HuH-7.5 (cell line): ENCODE results near the gene TRUB1.
"Not testable (repeated sequence)": the region's sequence is repeated elsewhere in the genome, so short reads cannot be mapped to it uniquely, and the experiment has no call there.

Experiments used
- DNase-seq: peaks from one replicate; pipeline ENCODE4 v3.0.0; 2011; ENCODE audit warnings: low spot score

Gene TRUB1

DNA sequence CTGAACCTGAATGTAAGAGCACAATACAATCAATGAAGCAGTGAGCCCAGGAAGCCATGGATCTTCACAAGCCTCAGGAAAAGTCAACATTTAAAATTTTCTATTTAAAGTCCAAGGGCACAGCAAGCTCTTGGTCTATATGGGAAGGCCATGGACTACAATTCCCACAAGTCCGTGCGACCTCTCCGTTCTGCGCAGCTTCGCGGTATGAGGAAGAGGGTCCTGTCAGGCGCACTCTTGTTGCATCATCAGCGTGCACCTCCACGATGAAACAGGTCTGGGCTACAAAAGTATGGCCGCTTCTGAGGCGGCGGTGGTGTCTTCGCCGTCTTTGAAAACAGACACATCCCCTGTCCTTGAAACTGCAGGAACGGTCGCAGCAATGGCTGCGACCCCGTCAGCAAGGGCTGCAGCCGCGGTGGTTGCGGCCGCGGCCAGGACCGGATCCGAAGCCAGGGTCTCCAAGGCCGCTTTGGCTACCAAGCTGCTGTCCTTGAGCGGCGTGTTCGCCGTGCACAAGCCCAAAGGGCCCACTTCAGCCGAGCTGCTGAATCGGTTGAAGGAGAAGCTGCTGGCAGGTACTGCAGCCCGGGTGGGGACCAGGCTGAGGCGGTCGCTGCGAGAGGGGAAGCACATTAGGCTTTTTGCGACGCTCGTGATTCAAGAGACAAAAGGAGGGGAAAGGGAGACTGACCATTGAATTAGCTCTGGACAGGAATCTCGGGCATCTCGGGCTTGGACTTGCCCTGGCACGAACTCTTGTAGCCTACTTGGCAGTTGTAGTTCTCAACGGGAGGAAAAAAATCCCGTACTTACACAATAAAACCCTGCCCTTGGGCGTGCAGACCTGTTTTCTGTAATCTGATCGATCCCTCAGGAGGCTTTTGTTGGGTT, at the start of gene TRUB1:
Gene TRUB1 (plus strand): TSS at position 234 of the 894 bp plus-strand sequence. CDS start 59 bp downstream, at position 293.
- peak; percentile 64 for DNase-seq

DNA sequence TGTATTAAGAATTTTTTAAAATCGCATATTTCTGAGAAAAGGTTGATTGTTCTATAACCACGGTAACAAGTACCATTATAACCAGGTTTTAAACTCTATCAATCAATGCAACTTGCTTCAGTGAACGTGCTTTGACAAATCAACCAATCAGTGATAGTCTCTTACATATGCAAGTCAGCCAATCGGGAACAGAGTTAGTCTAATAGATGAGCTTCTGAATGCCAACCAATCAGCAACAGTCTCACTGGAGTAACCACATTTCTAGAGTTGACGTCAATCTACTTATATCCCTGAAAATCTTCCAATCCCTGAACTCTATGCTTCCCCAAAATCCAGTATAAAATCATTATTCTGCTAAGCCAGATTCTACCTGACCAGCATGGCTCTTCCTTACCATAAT, 44.7 kb upstream of the TRUB1 start:
- DNase-seq = no peak

DNA sequence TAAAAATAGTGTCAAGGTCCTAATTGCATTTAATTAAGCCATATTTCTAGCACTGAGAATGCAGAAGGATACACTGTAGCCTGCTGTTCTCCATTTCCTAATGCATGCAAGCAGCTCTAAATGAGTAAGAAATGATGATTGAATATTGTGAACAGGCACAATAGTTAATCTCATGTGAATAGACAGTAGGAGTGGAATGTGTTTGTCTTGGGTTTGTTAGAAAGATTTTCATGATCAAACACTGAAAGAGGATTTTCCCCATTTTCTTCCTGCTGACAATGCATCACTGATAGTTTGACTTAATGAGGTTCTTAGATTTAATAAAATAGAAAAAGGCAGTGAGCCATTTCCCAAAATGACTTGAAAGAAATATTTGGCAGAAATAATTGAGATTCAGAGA, 43.1 kb upstream of the TRUB1 start:
- DNase-seq = no peak

DNA sequence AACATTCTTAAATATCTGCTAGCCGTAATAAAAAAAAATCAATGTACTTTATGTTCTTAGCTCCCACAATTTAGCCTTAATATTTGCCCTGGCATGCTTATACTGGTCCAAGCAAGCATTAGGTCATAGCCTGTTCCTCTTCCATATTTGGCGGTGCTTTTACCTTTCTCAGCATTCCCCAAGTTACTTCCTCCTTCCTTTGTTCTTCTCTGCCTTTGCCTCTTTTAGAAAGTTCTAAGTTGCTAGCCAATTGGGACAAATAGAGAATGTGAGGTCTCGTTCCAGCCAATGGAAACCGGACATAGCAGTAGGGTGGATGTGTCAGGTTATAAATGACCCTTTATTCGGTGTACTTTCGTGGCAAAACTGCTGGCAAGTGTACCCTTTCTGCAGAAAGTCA, 41.0 kb upstream of the TRUB1 start:
- DNase-seq = not testable (repeated sequence)

DNA sequence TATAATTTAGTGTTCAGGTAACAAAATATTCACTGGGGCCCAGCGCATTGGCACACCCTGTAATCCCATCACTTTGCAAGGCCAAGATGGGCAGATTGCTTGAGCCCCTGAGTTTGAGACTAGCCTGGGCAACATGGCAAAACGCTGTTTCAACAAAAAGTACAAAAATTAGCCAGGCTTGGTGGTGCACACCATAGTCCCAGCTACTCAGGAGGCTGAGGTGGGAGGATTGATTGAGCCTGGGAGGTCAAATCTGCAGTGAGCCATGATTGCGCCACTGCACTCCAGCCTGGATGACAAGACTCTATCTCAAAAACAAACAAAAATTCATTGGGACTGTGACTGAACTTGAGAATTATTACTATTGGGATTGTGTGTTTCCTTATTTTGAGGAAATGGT, 40.4 kb upstream of the TRUB1 start:
- no peak for DNase-seq

DNA sequence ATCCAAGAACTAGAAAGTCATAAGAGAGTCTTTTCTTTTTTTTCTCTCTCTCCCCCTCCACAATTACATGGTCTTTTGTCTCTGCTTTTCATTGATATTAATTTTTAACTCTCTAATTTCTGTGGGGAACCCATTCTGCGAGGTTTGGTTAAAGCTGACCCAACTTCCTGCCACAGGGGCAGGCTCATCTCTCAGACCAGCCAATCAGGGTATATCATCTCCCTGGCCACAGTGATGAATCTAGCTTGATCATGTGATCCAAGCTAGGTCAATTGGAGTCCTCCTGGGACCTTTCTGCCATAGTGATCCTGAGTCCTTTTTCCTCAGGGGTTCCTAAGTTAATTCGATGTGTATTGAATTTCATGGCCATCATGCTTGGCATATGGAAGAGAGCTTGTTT, 38.0 kb upstream of the TRUB1 start:
- DNase-seq = no peak

DNA sequence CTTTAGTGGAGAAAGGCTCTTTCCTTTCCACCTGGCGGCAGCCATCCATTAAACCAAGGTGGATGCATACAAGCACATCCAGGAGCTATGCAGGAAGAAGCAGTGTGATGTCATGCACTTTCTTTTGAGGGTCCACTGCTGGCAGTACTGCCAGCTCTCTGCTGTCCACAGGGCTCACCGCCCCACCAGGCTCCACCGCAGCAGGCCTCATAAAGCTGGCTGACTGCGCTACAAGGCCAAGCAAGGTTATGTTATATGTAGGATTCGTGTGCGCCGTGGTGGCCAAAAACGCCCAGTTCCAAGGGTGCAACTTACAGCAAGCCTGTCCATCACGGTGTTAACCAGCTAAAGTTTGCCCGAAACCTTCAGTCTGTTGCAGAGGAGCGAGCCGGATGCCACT, 37.3 kb upstream of the TRUB1 start:
- no peak for DNase-seq

DNA sequence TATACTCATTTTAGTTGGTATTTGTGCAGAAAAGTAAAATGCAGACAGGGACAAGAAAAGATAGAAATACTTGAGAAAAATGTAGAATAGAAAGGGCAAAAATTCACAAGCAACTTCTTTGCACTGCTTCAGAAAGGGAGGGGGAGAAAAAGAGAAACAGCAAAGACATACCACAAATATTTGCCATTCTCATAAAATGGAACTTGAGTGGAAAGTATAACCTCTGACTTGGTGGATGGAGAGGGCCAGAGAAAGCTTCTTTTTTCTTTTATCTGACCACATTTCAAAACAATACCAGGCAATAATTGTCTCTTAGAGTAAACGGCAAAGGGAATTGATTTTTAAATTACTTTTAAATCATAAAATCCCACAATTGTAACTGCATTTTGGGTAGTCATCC, 35.8 kb upstream of the TRUB1 start:
- DNase-seq = no peak

DNA sequence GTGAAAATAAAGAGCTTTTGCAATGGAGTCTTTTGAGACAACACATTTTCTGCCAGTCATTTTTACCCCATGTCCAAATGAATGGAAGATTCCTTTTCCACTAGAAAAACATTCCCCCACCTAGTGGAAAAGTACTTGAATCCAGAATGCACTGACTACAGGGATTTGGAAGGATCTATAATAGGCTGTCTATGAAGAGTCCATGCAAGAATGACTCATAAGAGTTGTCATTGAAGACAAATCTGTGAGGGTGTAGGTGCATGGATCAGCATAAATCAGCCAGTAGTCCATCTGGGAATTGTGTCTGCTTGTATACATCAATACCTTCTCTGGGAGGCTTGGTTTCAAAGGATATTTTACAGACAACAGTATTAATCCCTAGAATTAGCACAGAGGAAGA, 32.5 kb upstream of the TRUB1 start:
- no peak for DNase-seq

DNA sequence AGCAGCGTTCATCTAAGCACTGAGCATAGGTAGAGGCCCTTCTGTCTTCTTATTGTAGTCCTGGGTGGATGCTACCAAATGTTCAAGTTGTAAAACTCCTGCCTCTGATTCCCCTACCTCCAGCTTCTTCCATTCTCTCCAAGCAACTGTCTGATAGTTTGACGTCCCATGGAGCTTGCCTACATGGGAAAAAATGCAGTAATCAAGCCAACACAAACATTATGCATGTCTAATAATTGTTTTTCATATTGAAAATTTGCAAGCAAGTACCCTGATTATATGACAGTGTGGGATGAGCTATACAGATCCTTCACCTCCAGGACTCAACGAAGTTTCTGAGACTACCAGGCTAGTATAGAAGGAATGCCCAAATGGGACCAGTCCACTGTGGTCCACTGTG, 31.0 kb upstream of the TRUB1 start:
- no peak for DNase-seq

DNA sequence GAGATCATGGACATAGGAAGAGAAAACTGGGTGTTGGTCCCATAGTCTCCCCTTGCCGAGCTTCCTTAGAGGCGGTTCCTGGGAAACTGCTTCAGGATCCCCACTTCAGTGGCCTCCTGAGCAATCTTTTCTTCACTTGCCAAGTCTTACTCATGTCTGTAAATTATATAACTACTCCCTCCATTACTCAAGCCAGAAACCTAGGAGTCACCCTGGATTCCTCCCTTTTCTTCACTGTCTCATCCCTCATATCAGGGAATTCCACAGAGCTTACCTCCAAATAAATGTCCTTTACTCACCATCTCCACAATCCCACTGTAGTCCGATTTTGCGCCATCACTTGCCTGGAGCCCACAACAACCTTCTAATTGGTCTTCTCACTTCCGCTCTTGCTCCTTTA, 29.1 kb upstream of the TRUB1 start:
- no peak for DNase-seq

DNA sequence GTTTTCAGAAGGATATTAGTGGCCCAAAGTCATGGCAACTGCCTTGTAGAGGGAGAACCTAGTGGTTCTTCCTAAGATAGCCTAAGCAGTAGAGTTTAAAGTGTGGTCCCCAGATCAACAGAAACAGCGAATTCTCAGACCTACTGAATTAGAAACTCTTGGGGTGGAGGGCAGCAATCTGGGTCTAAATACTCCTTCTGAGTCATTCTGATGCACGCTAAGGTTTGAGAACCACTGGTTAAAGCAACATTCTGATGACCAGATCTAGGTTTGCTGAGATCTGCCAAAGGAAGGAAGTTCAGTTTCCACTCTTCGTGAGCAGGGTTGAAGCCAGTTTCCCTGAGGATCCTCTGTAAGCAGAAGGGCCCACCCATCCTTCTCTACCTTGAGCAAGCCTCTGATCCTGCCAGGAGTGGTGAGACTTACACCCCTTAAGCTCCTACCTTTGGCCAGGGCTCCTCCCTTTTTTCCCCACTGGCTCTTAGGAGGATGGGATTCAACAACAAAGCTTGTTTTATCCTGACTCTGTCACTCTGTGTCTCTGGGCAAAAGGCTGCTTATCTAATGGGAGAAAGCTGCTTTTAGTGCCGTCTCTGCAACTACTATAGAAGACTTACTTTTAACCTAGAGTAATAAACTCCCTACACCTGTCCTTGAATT, 26.8 kb upstream of the TRUB1 start:
- no peak for DNase-seq

DNA sequence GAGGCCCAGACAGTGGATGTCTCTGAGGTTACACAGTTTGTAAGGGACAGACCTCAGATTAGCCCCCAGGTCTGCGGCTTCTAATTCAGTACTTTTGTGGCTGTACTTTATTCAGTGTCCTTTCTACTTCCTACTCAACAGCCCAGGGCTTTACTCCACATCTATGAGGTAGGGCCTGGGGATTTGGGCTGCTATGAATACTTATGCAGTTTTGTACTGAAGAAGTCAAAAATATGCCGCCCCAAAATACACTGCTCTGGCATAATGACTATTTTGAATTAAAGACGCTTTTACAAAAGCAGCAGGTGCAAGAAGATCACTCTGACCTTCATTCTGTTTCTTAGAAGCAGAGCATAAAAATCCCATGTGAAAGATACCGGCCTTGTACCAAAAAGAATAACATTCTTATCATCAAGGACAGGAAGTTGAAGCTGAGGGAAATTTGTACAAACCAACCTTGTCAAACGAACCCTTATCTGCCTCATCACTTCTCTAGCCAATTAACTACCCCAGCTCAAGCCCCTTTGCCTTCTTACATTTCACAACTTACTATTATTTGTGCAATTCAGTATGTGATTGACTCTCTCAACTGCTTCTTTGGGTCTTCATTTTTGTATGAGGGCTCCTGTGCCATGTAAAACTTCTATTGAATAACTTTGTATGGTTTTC, 26.1 kb upstream of the TRUB1 start:
- no peak for DNase-seq

DNA sequence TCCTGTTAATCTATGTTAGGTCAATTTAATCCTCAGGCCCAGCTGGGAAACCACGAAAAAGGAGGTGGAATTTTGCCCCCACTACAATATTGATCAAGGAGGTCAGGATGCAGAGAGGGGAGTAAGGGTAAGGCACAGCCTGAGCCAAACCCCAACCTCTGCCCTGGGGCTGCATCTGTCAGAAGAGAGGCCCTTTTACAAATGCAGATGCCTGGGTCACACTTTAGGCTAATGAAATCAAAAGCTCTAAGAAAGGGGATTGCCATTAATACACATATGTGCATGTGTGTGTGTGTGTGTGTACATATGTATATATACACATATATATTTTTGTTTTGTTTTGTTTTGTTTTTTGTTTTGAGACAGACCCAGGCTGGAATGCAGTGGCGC, 25.5 kb upstream of the TRUB1 start:
- DNase-seq = no peak

DNA sequence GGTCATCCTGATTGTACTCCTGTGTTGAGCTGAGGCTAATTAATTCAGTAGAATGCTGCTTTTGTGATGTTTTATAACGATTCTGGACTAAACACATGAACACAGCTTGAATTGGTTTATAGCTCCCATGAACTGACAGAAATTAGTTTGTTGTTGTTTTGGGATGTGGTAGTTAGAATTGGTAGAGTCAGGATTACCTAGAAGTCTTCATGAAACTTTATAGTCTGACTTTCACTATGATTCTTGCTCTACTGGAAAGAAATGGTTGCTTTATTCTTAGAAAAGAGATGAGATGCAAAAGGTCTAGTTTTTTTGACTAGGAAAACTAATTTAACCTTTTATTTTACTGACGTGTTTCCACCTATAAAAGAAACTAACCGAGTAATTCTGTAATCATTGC, 23.4 kb upstream of the TRUB1 start:
- DNase-seq = no peak

DNA sequence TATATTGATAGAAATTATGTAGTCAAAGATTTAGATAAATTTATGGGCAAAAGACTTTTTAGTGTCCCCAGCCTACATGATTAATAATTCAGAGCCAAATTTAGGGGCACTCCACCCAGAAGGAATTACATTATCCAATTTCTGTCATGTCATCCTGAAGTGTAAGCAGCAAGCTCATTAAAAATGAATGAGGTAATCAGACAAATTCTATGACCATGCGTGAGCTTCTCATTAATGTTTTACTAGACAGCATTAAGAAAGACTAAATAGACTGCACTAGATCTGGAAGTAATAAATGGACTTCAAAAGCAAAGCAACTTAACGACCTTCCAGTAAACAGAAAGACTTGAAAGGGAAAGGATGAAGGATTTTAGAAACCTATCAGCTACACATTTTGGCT, 22.7 kb upstream of the TRUB1 start:
- DNase-seq = no peak

DNA sequence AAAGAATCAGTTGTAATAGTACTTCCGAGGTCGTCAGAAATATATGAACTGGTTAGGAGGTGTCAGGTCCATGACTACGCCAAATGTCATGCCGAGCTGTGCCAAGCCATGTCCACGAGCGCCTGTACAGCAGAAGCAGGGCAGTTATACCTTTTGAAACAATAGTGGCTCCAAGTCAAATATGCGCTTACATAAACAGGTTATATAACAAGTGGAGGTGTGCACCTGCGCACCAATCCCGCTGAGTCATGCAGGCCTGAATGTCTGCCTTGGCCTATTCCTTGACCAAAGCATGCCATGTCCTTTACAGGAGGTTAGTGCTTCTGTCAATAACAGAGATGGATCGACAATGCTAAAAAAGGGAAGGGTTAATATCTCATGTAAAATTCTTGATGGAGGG, 21.3 kb upstream of the TRUB1 start:
- no peak for DNase-seq

DNA sequence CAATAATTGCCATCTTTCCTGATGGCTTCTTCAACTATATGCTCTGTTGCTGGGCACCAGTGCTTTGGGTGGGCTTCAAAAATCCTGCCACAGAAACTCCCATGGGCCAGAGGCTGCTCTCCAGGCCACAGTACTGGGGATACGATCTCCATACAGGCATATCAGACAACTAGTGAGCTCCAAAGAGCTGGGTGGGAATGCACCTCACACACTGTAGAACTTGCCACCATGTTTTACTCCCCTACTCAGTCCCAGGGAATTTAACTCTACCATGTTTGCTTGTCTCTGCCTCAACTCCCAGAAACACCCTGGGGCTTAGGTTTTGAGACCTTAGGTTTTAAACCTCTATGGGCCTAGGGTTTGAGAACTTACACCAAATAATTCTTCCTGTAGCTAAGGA, 20.5 kb upstream of the TRUB1 start:
- no peak for DNase-seq

DNA sequence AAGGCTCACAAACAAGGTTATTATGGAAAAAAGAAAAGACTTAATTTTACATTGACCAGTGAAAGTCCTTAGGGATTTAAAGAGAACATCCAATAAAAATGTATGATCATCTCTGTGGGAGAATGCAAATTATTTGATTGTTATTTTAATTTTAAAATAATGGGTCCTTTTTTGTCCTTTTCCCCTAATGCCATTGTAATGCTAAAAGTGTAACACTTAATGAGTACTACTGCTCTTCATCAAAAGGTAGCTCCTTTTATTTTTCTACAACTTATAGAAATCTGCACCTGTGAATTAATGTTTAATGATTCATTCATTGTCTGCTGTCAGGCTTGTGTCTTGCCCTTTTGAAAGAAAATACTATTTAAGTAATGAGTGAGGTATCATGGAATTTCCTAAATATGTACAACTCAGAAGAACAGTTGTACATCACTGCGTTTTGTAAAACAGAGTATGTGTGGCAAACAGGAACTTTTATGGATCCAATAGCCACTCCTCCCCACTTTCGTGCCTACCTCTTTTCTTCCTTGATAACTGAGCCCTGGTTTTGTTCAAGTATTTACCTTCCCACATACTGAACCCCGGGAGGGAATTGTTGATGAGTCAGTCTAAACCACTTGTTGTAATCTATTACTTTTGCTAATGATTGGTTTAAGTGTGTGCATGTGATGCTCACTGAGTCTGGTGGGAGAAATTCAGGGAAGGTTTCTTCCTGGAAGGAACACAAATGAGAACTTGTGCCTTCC, 19.9 kb upstream of the TRUB1 start:
- no peak for DNase-seq

DNA sequence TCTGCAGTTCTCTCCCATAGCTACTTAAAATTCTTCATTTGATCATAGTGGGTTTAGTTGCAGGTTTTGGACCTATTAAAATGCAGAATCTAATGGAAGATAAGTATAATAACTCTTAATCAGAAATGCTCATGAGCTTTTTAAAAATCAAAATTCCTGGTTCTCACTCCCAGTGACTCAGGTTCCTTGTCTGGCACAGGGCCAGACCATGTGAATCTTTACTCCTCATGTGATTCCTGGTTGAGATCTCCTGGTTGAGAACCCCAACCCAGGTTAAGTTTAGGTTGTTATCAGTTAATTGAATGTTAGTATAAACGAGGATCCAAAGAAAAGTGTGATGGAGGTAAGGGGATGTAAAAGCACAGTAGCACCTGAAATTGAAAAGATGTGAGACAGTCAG, 17.5 kb upstream of the TRUB1 start:
- DNase-seq = no peak

DNA sequence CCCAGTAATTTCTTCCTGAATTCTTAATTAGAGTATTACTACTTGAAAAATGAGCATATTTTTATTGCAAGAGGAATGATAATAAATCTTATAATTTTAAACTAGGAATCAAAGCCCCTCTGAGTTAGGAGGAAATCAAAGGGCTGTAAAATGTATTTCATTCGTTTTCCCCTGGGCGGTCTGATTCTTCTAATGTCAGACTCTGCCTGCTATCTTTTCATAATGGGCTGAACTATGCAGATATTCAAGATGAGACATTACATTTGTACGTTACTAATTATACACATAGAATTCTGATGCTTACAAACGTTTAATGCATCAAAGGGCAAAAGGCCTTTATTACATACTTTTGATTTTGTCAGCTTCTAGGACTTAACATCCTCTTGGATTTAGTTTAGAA, 16.0 kb upstream of the TRUB1 start:
- no peak for DNase-seq

DNA sequence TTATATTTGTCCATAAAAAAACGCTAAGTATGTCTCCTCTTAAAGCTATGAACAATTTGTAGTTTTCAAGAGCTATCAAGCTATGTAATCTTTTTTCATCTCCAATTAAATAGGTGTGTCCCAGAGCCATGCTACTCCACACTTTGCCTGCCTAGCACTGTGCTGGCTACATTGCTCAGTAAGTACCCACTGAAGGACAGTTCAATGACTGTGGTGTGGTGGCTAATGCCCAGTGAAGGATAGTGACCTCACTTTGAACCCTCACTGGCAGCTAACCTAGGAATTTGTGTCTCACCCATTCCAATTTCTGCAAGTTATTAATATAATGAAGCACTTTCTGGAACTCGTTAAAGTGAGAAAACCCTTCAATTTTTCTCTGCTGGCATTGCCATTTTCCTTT, 14.4 kb upstream of the TRUB1 start:
- no peak for DNase-seq
